GM21529 (cell line): ENCODE data around the gene FAH.

Experiments used
- ATAC-seq: cut with Tn5 transposase; IDR thresholded peaks from one replicate; pipeline ENCODE4 v1.9.1; 2021; ENCODE audit not compliant: unreplicated experiment

The FAH gene

GRCh38 chr15:80171787-80172186 lies 19.0 kb downstream of the FAH start:
- ATAC-seq: no peak

GRCh38 chr15:80172401-80172800 lies 19.6 kb downstream of the FAH start:
- ATAC-seq: no peak

- ATAC-seq: peak; percentile 72
Observed at GRCh38 chr15:80173022-80173759, 20.4 kb downstream of the FAH start.

- ATAC-seq: no peak
Observed at GRCh38 chr15:80174017-80174746, 21.4 kb downstream of the FAH start.

- no peak for ATAC-seq
Observed at GRCh38 chr15:80175436-80175835, 22.6 kb downstream of the FAH start.

- ATAC-seq: no peak
Observed at GRCh38 chr15:80176443-80176842, 23.6 kb downstream of the FAH start.

GRCh38 chr15:80177156-80177555 lies 24.4 kb downstream of the FAH start:
- no peak for ATAC-seq

GRCh38 chr15:80179025-80179759 lies 26.4 kb downstream of the FAH start:
- no peak for ATAC-seq

- ATAC-seq: no peak
Observed at GRCh38 chr15:80179935-80180334, 27.1 kb downstream of the FAH start.

GRCh38 chr15:80180468-80180867 lies 27.7 kb downstream of the FAH start:
- no peak for ATAC-seq

- ATAC-seq: no peak
Observed at GRCh38 chr15:80180986-80181385, 28.2 kb downstream of the FAH start.

GRCh38 chr15:80182611-80183261 lies 29.9 kb downstream of the FAH start:
- no peak for ATAC-seq

- ATAC-seq: no peak
Observed at GRCh38 chr15:80183306-80183705, 30.5 kb downstream of the FAH start.

GRCh38 chr15:80183886-80184285 lies 31.1 kb downstream of the FAH start:
- ATAC-seq: no peak

GRCh38 chr15:80184554-80184953 lies 31.8 kb downstream of the FAH start:
- ATAC-seq: no peak

- no peak for ATAC-seq
Observed at GRCh38 chr15:80185152-80185551, 32.4 kb downstream of the FAH start.

GRCh38 chr15:80186066-80186465 lies 33.3 kb downstream of the FAH start:
- no peak for ATAC-seq

GRCh38 chr15:80186597-80186996 lies 33.8 kb downstream of the FAH start:
- ATAC-seq: no peak

- no peak for ATAC-seq
Observed at GRCh38 chr15:80188251-80188650, 35.5 kb downstream of the FAH start.

GRCh38 chr15:80191198-80191597 lies 38.4 kb downstream of the FAH start:
- no peak for ATAC-seq

- ATAC-seq: no peak
Observed at GRCh38 chr15:80191897-80192595, 39.2 kb downstream of the FAH start.
